Activated CD4-positive, alpha-beta T cell treated with anti-CD3 and anti-CD28 coated beads, Interleukin-2, Interleukin-6, amounts not matched to agents 100 ng/mL and 50 ng/mL, durations not matched to agents 16 hours and 8 hours (primary cell): ENCODE measurements around the gene MARK2.
A peak's percentile ranks its signal among the peaks of the same experiment; 100 is the strongest.

Experiments
- DNase-seq: peaks from one replicate; pipeline ENCODE4 v3.0.0-alpha.2; 2020

Gene MARK2

GRCh38 chr11:63937713-63938478 is 99.0 kb downstream of the MARK2 start:
- DNase-seq, result peak; percentile 24

- DNase-seq, result peak; percentile 98
Measured at GRCh38 chr11:63938479-63939396, 99.8 kb downstream of the MARK2 start, which contains the start of gene NAA40. NAA40 (plus strand) TSS chr11:63939002; CDS start chr11:63939097, 95 bp downstream.

- no peak for DNase-seq
Measured at GRCh38 chr11:63939397-63939891, 100.5 kb downstream of the MARK2 start.

- no peak for DNase-seq
Measured at GRCh38 chr11:63940786-63941185, 101.9 kb downstream of the MARK2 start.

GRCh38 chr11:63941901-63942300 is 103.0 kb downstream of the MARK2 start:
- no peak for DNase-seq

- DNase-seq, result no peak
Measured at GRCh38 chr11:63942803-63943202, 103.9 kb downstream of the MARK2 start.

GRCh38 chr11:63944987-63945386 is 106.1 kb downstream of the MARK2 start:
- DNase-seq, result no peak

GRCh38 chr11:63945477-63946163 is 106.7 kb downstream of the MARK2 start:
- DNase-seq, result peak; percentile 54

- DNase-seq, result peak; percentile 55
Measured at GRCh38 chr11:63951779-63952536, 113.0 kb downstream of the MARK2 start.

GRCh38 chr11:63952570-63952969 is 113.7 kb downstream of the MARK2 start:
- no peak for DNase-seq

GRCh38 chr11:63958008-63958407 is 119.1 kb downstream of the MARK2 start:
- DNase-seq, result no peak
